Panc1 (cell line): ENCODE data around the gene CFAP119. TPM values are rescaled to one million over a fixed set of nuclear protein-coding genes. Genes with fewer than 3 reads are reported as not detected.

Experiments used
- ATAC-seq: fragments of 200-7000 bp; cut with Tn5 transposase; 2 replicates; pipeline ENCODE4 v1.9.1; 2020; ENCODE audit warnings: mild to moderate bottlenecking, moderate library complexity
- BruUV-seq: library from RNA; stranded (reverse); fragments of 400-500 nt; replicated peaks from 2 replicates; lab custom pipeline; 2021; lab: Mats Ljungman, UMichigan
- CTCF ChIA-PET: fragments of 300-600 bp; sonication (Branson Sonifier 250); formaldehyde crosslinking; loops from one replicate; lab custom pipeline; 2022; ENCODE audit warnings: antibody characterized with exemption; lab: Charles Lee
- POLR2A ChIA-PET: fragments of 300-600 bp; sonication (Branson Sonifier 250); formaldehyde crosslinking; loops from one replicate; lab custom pipeline; 2022; ENCODE audit warnings: antibody characterized with exemption; lab: Charles Lee
- DNase-seq: peaks from one replicate; pipeline ENCODE4 v3.0.0-alpha.2; 2010; ENCODE audit warnings: low read depth, low spot score
- H3K27ac ChIP-seq: 2 replicates; pipeline ENCODE4 v1.5.1; 2011; ENCODE audit warnings: mild to moderate bottlenecking, low read length, inconsistent platforms
- H3K27me3 ChIP-seq: fragments of 200-500 bp; sonication (Bioruptor generic); 2 replicates; pipeline ENCODE4 v1.6.0; 2014; ENCODE audit warnings: low read length, inconsistent platforms; ENCODE audit not compliant: control insufficient read depth, insufficient read depth
- H3K36me3 ChIP-seq: fragments of 200-500 bp; sonication (Bioruptor generic); 2 replicates; pipeline ENCODE4 v1.5.1; 2014; ENCODE audit warnings: inconsistent platforms, mild to moderate bottlenecking, low read length, moderate library complexity; ENCODE audit not compliant: control insufficient read depth, insufficient read depth
- H3K4me1 ChIP-seq: 2 replicates; pipeline ENCODE4 v1.5.1; 2011; ENCODE audit warnings: inconsistent platforms, mild to moderate bottlenecking, low read length, moderate library complexity; ENCODE audit not compliant: control insufficient read depth, insufficient read depth
- H3K4me3 ChIP-seq, 2 experiments: 2 replicates each; pipeline ENCODE4 v1.5.1; 2011 to 2012; ENCODE audit warnings: low read depth in 2 of 2, low read length in 2 of 2, mild to moderate bottlenecking in 2 of 2, inconsistent platforms in 1 of 2, moderate library complexity in 1 of 2
- H3K9me3 ChIP-seq: fragments of 200-500 bp; sonication (Bioruptor generic); 2 replicates; pipeline ENCODE4 v1.5.1; 2014; ENCODE audit warnings: low read depth, mild to moderate bottlenecking, inconsistent platforms, low read length, moderate library complexity; ENCODE audit not compliant: control insufficient read depth, insufficient read depth
- CTCF ChIP-seq: fragments of 450-650 bp; IDR thresholded peaks from 2 replicates; pipeline ENCODE4 v1.5.1; 2017; ENCODE audit warnings: mild to moderate bottlenecking
- POLR2AphosphoS5 ChIP-seq: IDR thresholded peaks from 2 replicates; pipeline ENCODE4 v1.6.1; 2012; ENCODE audit warnings: mild to moderate bottlenecking, low read depth, low read length, moderate library complexity
- SIN3A ChIP-seq: IDR thresholded peaks from 2 replicates; pipeline ENCODE4 v1.6.1; 2012; ENCODE audit warnings: low read depth, mild to moderate bottlenecking, low read length, moderate library complexity, borderline replicate concordance; ENCODE audit not compliant: insufficient read depth
- TCF7L2 ChIP-seq: IDR thresholded peaks from 2 replicates; pipeline ENCODE4 v1.6.1; 2011; ENCODE audit warnings: mild to moderate bottlenecking, low read depth, low read length, inconsistent platforms
- in situ Hi-C: cut with HindIII; loops from 2 replicates; pipeline ENCODE4 v1.10.0; 2016; ENCODE audit warnings: low sequenced_read_pairs, low pct_unique_long_range_greater_than_20kb
- intact Hi-C: fragments of 100-400 bp; cut with micrococcal nuclease; formaldehyde crosslinking; loops from one replicate; pipeline ENCODE4 v1.10.0; 2022; ENCODE audit not compliant: unreplicated experiment
- total RNA-seq: library from RNA; stranded (reverse); gene quantifications from one replicate; pipeline ENCODE4 v1.2.1, GENCODE V29; 2021; ENCODE audit not compliant: unreplicated experiment
- TF ChIP-seq, protein P1 (sequence below), 2 experiments: IDR thresholded peaks; 2 replicates each; pipeline ENCODE4 v1.6.1; 2011 to 2012; ENCODE audit warnings: low read depth in 2 of 2, control low read depth in 1 of 2, low read length in 1 of 2, mild to moderate bottlenecking in 1 of 2, moderate library complexity in 1 of 2; ENCODE audit not compliant: insufficient read depth in 1 of 2

CFAP119 gene
- total RNA-seq, 1 experiment from 2014 or later = 21.0 TPM

DNA sequence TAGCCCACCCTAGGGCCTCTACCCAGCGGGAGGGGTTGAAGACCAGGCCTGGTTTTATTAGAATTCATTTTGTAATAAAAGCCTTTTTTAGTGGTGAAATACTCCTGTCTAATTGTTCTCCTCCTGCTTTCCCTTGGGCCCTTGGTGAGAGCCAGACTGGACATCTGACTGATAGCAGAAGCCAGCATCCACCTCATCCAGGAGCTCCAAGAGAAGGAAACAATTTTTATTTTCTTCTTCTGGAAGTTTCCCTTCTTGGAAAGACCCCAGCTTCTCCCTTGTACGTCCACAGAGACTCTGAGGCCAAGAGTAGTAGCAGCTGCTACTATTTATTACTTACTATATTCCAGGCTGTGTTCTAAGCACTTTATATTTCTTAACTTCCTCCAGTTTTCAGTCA, 17.7 kb downstream of the CFAP119 start:
- intact Hi-C loops = no loop called here
- no peaks in the 10 kb centered on the region for H3K9me3 ChIP-seq
- TF ChIP-seq CTCF (no peak), SIN3A (no peak), POLR2AphosphoS5 (no peak), TCF7L2 (no peak)
- TF ChIP-seq, protein P1, sequence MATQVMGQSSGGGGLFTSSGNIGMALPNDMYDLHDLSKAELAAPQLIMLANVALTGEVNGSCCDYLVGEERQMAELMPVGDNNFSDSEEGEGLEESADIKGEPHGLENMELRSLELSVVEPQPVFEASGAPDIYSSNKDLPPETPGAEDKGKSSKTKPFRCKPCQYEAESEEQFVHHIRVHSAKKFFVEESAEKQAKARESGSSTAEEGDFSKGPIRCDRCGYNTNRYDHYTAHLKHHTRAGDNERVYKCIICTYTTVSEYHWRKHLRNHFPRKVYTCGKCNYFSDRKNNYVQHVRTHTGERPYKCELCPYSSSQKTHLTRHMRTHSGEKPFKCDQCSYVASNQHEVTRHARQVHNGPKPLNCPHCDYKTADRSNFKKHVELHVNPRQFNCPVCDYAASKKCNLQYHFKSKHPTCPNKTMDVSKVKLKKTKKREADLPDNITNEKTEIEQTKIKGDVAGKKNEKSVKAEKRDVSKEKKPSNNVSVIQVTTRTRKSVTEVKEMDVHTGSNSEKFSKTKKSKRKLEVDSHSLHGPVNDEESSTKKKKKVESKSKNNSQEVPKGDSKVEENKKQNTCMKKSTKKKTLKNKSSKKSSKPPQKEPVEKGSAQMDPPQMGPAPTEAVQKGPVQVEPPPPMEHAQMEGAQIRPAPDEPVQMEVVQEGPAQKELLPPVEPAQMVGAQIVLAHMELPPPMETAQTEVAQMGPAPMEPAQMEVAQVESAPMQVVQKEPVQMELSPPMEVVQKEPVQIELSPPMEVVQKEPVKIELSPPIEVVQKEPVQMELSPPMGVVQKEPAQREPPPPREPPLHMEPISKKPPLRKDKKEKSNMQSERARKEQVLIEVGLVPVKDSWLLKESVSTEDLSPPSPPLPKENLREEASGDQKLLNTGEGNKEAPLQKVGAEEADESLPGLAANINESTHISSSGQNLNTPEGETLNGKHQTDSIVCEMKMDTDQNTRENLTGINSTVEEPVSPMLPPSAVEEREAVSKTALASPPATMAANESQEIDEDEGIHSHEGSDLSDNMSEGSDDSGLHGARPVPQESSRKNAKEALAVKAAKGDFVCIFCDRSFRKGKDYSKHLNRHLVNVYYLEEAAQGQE (IDR thresholded peaks at IDR 0.05; ENCODE audit: insufficient read depth in 1 of 2, low read depth in 2 of 2, low read length in 1 of 2) = no peak
- H3K27me3 ChIP-seq = no peaks in the 10 kb centered on the region
- peaks cover 29% of the 10 kb centered on the region for H3K4me1 ChIP-seq
- ATAC-seq (no peak), DNase-seq (no peak)
- peaks cover 7% of the 10 kb centered on the region for H3K36me3 ChIP-seq
- BruUV-seq = no TSS peak
- in situ Hi-C loops = no loop called here
- H3K4me3 ChIP-seq = no peak overlapping the region
- H3K27ac ChIP-seq = no peak overlapping the region
- POLR2A ChIA-PET = interaction anchor here (0.6 kb wide), 1 partner anchor 52 kb away, joined by 6 read pairs; no protein-coding TSS in a partner anchor
- CTCF ChIA-PET = no interaction called here

DNA sequence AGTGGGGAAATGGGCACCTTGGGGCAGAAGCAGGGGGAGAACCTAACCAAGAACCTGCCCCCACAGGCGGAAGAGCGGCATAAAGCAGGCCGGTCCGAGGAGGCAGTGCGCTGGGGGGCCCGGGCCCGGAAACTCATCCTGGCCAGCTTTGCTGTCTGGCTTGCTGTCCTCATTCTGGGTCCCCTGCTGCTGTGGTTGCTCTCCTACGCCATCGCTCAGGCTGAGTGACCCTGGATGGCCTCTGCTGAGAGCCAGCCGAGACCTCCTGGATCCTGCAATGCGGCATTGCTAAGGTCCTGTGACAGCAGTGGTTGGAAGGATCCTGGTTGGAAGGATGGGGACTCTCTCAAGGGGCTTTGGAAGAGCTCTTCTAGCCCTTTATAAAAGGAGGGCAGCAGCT, 18.1 kb downstream of the CFAP119 start:
- Histone ChIP-seq H3K36me3 (peaks cover 7% of the 10 kb centered on the region), H3K27me3 (no peaks in the 10 kb centered on the region), H3K4me3 (no peak overlapping the region), H3K4me1 (peaks cover 29% of the 10 kb centered on the region), H3K27ac (no peak overlapping the region), H3K9me3 (no peaks in the 10 kb centered on the region)
- intact Hi-C loops (no loop called here), in situ Hi-C loops (no loop called here)
- CTCF ChIA-PET = no interaction called here
- POLR2A ChIA-PET = interaction anchor here (0.6 kb wide), 1 partner anchor 51 kb away, joined by 6 read pairs; no protein-coding TSS in a partner anchor
- BruUV-seq = no TSS peak
- DNase-seq = no peak
- no peak for ATAC-seq
- TF ChIP-seq TCF7L2 (no peak), CTCF (no peak)
